ENCODE results near the gene CATSPERZ. TPM values are rescaled to one million over a fixed set of nuclear protein-coding genes. Genes with fewer than 3 reads are reported as not detected.

CATSPERZ gene
- total and polyA plus RNA-seq, 7 experiments from 2014 or later: 0.60 TPM; not detected in 6

- peaks cover 0 to 8% (median 0%) of the 10 kb centered on the region in 3 experiments for H3K36me3 ChIP-seq (ENCODE audit: control insufficient read depth in 2 of 3, insufficient read depth in 3 of 3, low read length in 3 of 3)
- H3K4me1 ChIP-seq (ENCODE audit: control insufficient read depth in 2 of 2, insufficient read depth in 2 of 2, low read length in 2 of 2): peaks cover 4 to 8% of the 10 kb centered on the region in 2 donors
- no peak overlapping the region for H3K4me3 ChIP-seq (ENCODE audit: low read length)
- intact Hi-C loops (cut with micrococcal nuclease): loop anchor here (1.0 kb wide), 1 partner anchor 13 kb away; the partner anchor contains the start of gene PRDX5 (in 2 of the 2)
- peaks cover 0 to 4% (median 0%) of the 10 kb centered on the region in 5 donors for H3K36me3 Mint-ChIP-seq
- no peak overlapping the region for H3K4me3 Mint-ChIP-seq
- H3K27me3 Mint-ChIP-seq: no peaks in the 10 kb centered on the region
- peaks cover 0 to 14% (median 7%) of the 10 kb centered on the region in 7 donors for H3K4me1 Mint-ChIP-seq
- H3K9me3 Mint-ChIP-seq: peaks cover 0 to 4% (median 0%) of the 10 kb centered on the region in 11 donors
- ATAC-seq: no peak
- ChIA-PET CTCF (interaction anchor here (0.8 to 2.0 kb wide), 3 partner anchors 13 to 126 kb away, joined by 4 to 10 read pairs (median 7); partner anchors contain the start of genes ESRRA, PRDX5 and TRMT112), POLR2A (interaction anchor here (0.6 to 1.7 kb wide), 6 partner anchors 12 to 710 kb away, joined by 3 to 10 read pairs (median 3); partner anchors contain the start of genes PRDX5, SAC3D1 and TRMT112)
- no peaks in the 10 kb centered on the region for H3K9me3 ChIP-seq (ENCODE audit: control insufficient read depth in 2 of 3, low read length in 3 of 3)
- H3K27ac Mint-ChIP-seq: peak overlapping the region in 2 of 9 donors; percentile 36 to 42
- H3K27ac ChIP-seq (ENCODE audit: low read depth, low read length): no peak overlapping the region
- H3K27me3 ChIP-seq (ENCODE audit: control insufficient read depth in 2 of 2, insufficient read depth in 2 of 2, low read length in 2 of 2): no peaks in the 10 kb centered on the region
- no peak for DNase-seq
Observed at GRCh38 chr11:64330888-64331287, 30.7 kb downstream of the CATSPERZ start.

- intact Hi-C loops (cut with micrococcal nuclease): loop anchor here (1.0 kb wide), 1 partner anchor 13 kb away; the partner anchor contains the start of gene PRDX5 (in 2 of the 2)
- peaks cover 4 to 8% of the 10 kb centered on the region in 2 donors for H3K4me1 ChIP-seq (ENCODE audit: control insufficient read depth in 2 of 2, insufficient read depth in 2 of 2, low read length in 2 of 2)
Observed at GRCh38 chr11:64331569-64332371, 31.6 kb downstream of the CATSPERZ start.

GRCh38 chr11:64333556-64333955 lies 33.4 kb downstream of the CATSPERZ start:
- Mint-ChIP-seq H3K4me1 (peaks cover 0 to 26% (median 12%) of the 10 kb centered on the region in 7 donors), H3K4me3 (no peak overlapping the region), H3K9me3 (no peaks in the 10 kb centered on the region), H3K27ac (no peak overlapping the region), H3K36me3 (peaks cover 0 to 10% (median 8%) of the 10 kb centered on the region in 5 donors), H3K27me3 (no peaks in the 10 kb centered on the region)
- H3K4me3 ChIP-seq (ENCODE audit: low read length): no peak overlapping the region
- no peak for DNase-seq
- ChIA-PET POLR2A (interaction anchor here (1.2 to 2.0 kb wide), 2 partner anchors 10 to 49 kb away, joined by 5 read pairs; partner anchors contain the start of gene BAD), CTCF (no interaction called here)
- H3K27me3 ChIP-seq (ENCODE audit: control insufficient read depth in 2 of 2, insufficient read depth in 2 of 2, low read length in 2 of 2): no peaks in the 10 kb centered on the region
- intact Hi-C loops (cut with micrococcal nuclease): no loop called here
- no peak overlapping the region for H3K27ac ChIP-seq (ENCODE audit: low read depth, low read length)
- H3K9me3 ChIP-seq (ENCODE audit: control insufficient read depth in 2 of 3, low read length in 3 of 3): no peaks in the 10 kb centered on the region
- no peak for ATAC-seq
- H3K4me1 ChIP-seq (ENCODE audit: control insufficient read depth in 2 of 2, insufficient read depth in 2 of 2, low read length in 2 of 2): peaks cover 4 to 8% of the 10 kb centered on the region in 2 donors
- H3K36me3 ChIP-seq (ENCODE audit: control insufficient read depth in 2 of 3, insufficient read depth in 3 of 3, low read length in 3 of 3): peaks cover 0 to 11% (median 4%) of the 10 kb centered on the region in 3 experiments

More at GRCh38 chr11:64331569-64332371, 31.6 kb downstream of the CATSPERZ start:
- ChIA-PET POLR2A (interaction anchor here (0.6 to 2.0 kb wide), 4 partner anchors 11 to 47 kb away, joined by 3 to 10 read pairs (median 4); partner anchors contain the start of genes BAD, PRDX5 and TRMT112), CTCF (interaction anchor here (0.7 to 2.0 kb wide), 5 partner anchors 8 to 127 kb away, joined by 3 to 10 read pairs (median 4); partner anchors contain the start of genes ESRRA, PRDX5 and TRMT112)
- Histone ChIP-seq H3K27ac (ENCODE audit: low read depth, low read length) (no peak overlapping the region), H3K9me3 (ENCODE audit: control insufficient read depth in 2 of 3, low read length in 3 of 3) (no peaks in the 10 kb centered on the region), H3K36me3 (ENCODE audit: control insufficient read depth in 2 of 3, insufficient read depth in 3 of 3, low read length in 3 of 3) (peaks cover 0 to 8% (median 0%) of the 10 kb centered on the region in 3 experiments), H3K4me3 (ENCODE audit: low read length) (no peak overlapping the region), H3K27me3 (ENCODE audit: control insufficient read depth in 2 of 2, insufficient read depth in 2 of 2, low read length in 2 of 2) (no peaks in the 10 kb centered on the region)
- peak overlapping the region in 3 of 10 donors; percentile 1 to 31 (median 27) for H3K4me3 Mint-ChIP-seq
- H3K27me3 Mint-ChIP-seq: no peaks in the 10 kb centered on the region
- peaks cover 0 to 3% (median 0%) of the 10 kb centered on the region in 11 donors for H3K9me3 Mint-ChIP-seq
- peak overlapping the region in 6 of 9 donors; percentile 8 to 62 (median 33) for H3K27ac Mint-ChIP-seq
- DNase-seq (peak; percentile 33 to 76 (median 49)), ATAC-seq (peak; percentile 92)
- peaks cover 0 to 4% (median 0%) of the 10 kb centered on the region in 5 donors for H3K36me3 Mint-ChIP-seq
- H3K4me1 Mint-ChIP-seq: peaks cover 0 to 14% (median 7%) of the 10 kb centered on the region in 7 donors

GRCh38 chr11:64334764-64335735 lies 34.9 kb downstream of the CATSPERZ start:
- H3K4me1 ChIP-seq (ENCODE audit: control insufficient read depth in 2 of 2, insufficient read depth in 2 of 2, low read length in 2 of 2): peaks cover 13 to 21% of the 10 kb centered on the region in 2 donors
- DNase-seq: peak in 1 of 9 donors; percentile 46
- H3K27ac ChIP-seq (ENCODE audit: low read depth, low read length): no peak overlapping the region
- H3K27ac Mint-ChIP-seq: peak overlapping the region in 2 of 9 donors; percentile 62 to 65
- peaks cover 0 to 10% (median 8%) of the 10 kb centered on the region in 5 donors for H3K36me3 Mint-ChIP-seq
- no peaks in the 10 kb centered on the region for H3K9me3 ChIP-seq (ENCODE audit: control insufficient read depth in 2 of 3, low read length in 3 of 3)
- CTCF ChIA-PET: interaction anchor here (0.6 kb wide), 1 partner anchor 20 kb away, joined by 3 read pairs; no protein-coding TSS in a partner anchor
- peak; percentile 50 for ATAC-seq
- no peaks in the 10 kb centered on the region for H3K27me3 ChIP-seq (ENCODE audit: control insufficient read depth in 2 of 2, insufficient read depth in 2 of 2, low read length in 2 of 2)
- no peaks in the 10 kb centered on the region for H3K9me3 Mint-ChIP-seq
- H3K27me3 Mint-ChIP-seq: no peaks in the 10 kb centered on the region
- H3K36me3 ChIP-seq (ENCODE audit: control insufficient read depth in 2 of 3, insufficient read depth in 3 of 3, low read length in 3 of 3): peaks cover 0 to 11% (median 4%) of the 10 kb centered on the region in 3 experiments
- no peak overlapping the region for H3K4me3 Mint-ChIP-seq
- H3K4me3 ChIP-seq (ENCODE audit: low read length): no peak overlapping the region
- POLR2A ChIA-PET: interaction anchor here (0.6 kb wide), 1 partner anchor 130 kb away, joined by 5 read pairs; no protein-coding TSS in a partner anchor
- intact Hi-C loops (cut with micrococcal nuclease): no loop called here
- H3K4me1 Mint-ChIP-seq: peaks cover 12 to 39% (median 24%) of the 10 kb centered on the region in 7 donors

GRCh38 chr11:64337538-64338249 lies 37.5 kb downstream of the CATSPERZ start:
- H3K36me3 ChIP-seq (ENCODE audit: control insufficient read depth in 2 of 3, insufficient read depth in 3 of 3, low read length in 3 of 3): peaks cover 0 to 11% (median 4%) of the 10 kb centered on the region in 3 experiments
- peaks cover 0 to 2% (median 0%) of the 10 kb centered on the region in 5 donors for H3K27me3 Mint-ChIP-seq
- peaks cover 17 to 46% (median 26%) of the 10 kb centered on the region in 7 donors for H3K4me1 Mint-ChIP-seq
- H3K27ac ChIP-seq (ENCODE audit: low read depth, low read length): no peak overlapping the region
- H3K27ac Mint-ChIP-seq: peak overlapping the region in 7 of 9 donors; percentile 14 to 78 (median 54)
- DNase-seq: no peak
- H3K9me3 ChIP-seq (ENCODE audit: control insufficient read depth in 2 of 3, low read length in 3 of 3): no peaks in the 10 kb centered on the region
- POLR2A ChIA-PET: interaction anchor here (0.7 to 2.5 kb wide), 2 partner anchors 20 to 120 kb away, joined by 4 to 15 read pairs; partner anchors contain the start of genes PRDX5 and TRMT112
- H3K4me1 ChIP-seq (ENCODE audit: control insufficient read depth in 2 of 2, insufficient read depth in 2 of 2, low read length in 2 of 2): peaks cover 29 to 30% of the 10 kb centered on the region in 2 donors
- H3K27me3 ChIP-seq (ENCODE audit: control insufficient read depth in 2 of 2, insufficient read depth in 2 of 2, low read length in 2 of 2): no peaks in the 10 kb centered on the region
- no peak overlapping the region for H3K4me3 ChIP-seq (ENCODE audit: low read length)
- peaks cover 0 to 12% (median 9%) of the 10 kb centered on the region in 5 donors for H3K36me3 Mint-ChIP-seq
- CTCF ChIA-PET: interaction anchor here (0.6 to 1.5 kb wide), 5 partner anchors 13 to 351 kb away, joined by 3 to 5 read pairs (median 3); partner anchors contain the start of gene TRMT112
- H3K4me3 Mint-ChIP-seq: peak overlapping the region in 2 of 10 donors; percentile 32 to 54
- intact Hi-C loops (cut with micrococcal nuclease): no loop called here
- H3K9me3 Mint-ChIP-seq: no peaks in the 10 kb centered on the region
- no peak for ATAC-seq

All from naive thymus-derived CD4-positive, alpha-beta T cell (primary cell).